RPMI8226 (cell line): ENCODE data around the gene OPN1SW.

Experiments used
- DNase-seq: peaks from one replicate; pipeline ENCODE4 v3.0.0-alpha.2; 2015

The OPN1SW gene

GRCh38 chr7:128757203-128757602 lies 18.4 kb downstream of the OPN1SW start:
- DNase-seq, result no peak

GRCh38 chr7:128755819-128756476 lies 19.6 kb downstream of the OPN1SW start:
- DNase-seq, result no peak

- DNase-seq, result no peak
Measured at GRCh38 chr7:128755075-128755818, 20.3 kb downstream of the OPN1SW start.

- DNase-seq, result no peak
Measured at GRCh38 chr7:128752251-128752650, 23.3 kb downstream of the OPN1SW start.

- DNase-seq, result no peak
Measured at GRCh38 chr7:128747327-128748079, 28.1 kb downstream of the OPN1SW start.

- no peak for DNase-seq
Measured at GRCh38 chr7:128745706-128746105, 29.9 kb downstream of the OPN1SW start.

GRCh38 chr7:128744366-128744905 lies 31.2 kb downstream of the OPN1SW start:
- no peak for DNase-seq

- no peak for DNase-seq
Measured at GRCh38 chr7:128743112-128743772, 32.4 kb downstream of the OPN1SW start.

GRCh38 chr7:128742206-128742605 lies 33.4 kb downstream of the OPN1SW start:
- no peak for DNase-seq

GRCh38 chr7:128741491-128741890 lies 34.1 kb downstream of the OPN1SW start:
- no peak for DNase-seq

GRCh38 chr7:128740996-128741395 lies 34.6 kb downstream of the OPN1SW start:
- peak; percentile 19 for DNase-seq

- no peak for DNase-seq
Measured at GRCh38 chr7:128739990-128740682, 35.5 kb downstream of the OPN1SW start.

- DNase-seq, result peak; percentile 97
Measured at GRCh38 chr7:128739048-128739962, 36.3 kb downstream of the OPN1SW start, which contains the start of gene CALU. TSS of gene CALU (plus strand) at chr7:128739359. CDS start at chr7:128748584, 9,225 bp downstream.

GRCh38 chr7:128738570-128739047 lies 37.0 kb downstream of the OPN1SW start:
- peak; percentile 18 for DNase-seq

- DNase-seq, result no peak
Measured at GRCh38 chr7:128737867-128738385, 37.7 kb downstream of the OPN1SW start.

GRCh38 chr7:128737441-128737840 lies 38.2 kb downstream of the OPN1SW start:
- DNase-seq, result no peak

GRCh38 chr7:128735436-128735835 lies 40.2 kb downstream of the OPN1SW start:
- no peak for DNase-seq

GRCh38 chr7:128734890-128735289 lies 40.7 kb downstream of the OPN1SW start:
- peak; percentile 17 for DNase-seq

GRCh38 chr7:128733278-128733645 lies 42.3 kb downstream of the OPN1SW start:
- no peak for DNase-seq

- DNase-seq, result no peak
Measured at GRCh38 chr7:128732521-128733277, 42.9 kb downstream of the OPN1SW start.
